ENCODE measurements around the gene TFDP2.
"Not testable (repeated sequence)": the region's sequence is repeated elsewhere in the genome, so short reads cannot be mapped to it uniquely, and the experiment has no call there.

The TFDP2 gene

GRCh38 chr3:141914311-141914710 lies 235.0 kb downstream of the TFDP2 start:
- DNase-seq: no peak

- peak; percentile 64 for DNase-seq
Measured at GRCh38 chr3:141913150-141913811, 236.1 kb downstream of the TFDP2 start.

DNA sequence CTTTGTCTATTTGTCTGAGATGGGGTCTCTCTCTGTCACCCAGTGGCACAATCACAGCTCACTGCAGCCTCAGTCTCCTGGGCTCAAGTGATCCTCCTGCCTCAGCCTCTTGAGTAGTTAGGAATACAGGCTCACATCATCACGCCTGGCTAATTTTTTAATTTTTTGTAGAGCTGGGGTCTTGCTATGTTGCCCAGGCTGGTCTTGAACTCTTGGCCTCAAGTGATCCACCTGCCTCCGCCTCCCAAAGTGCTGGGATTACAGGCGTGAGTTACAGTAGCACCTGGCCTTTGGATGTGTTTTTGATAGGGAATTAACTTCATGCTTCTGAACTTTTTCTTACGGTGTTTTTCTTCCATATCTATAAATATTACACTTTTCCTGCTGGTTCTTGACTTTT lies 239.4 kb downstream of the TFDP2 start:
- DNase-seq: not testable (repeated sequence)

- no peak for DNase-seq
Measured at GRCh38 chr3:141909408-141909807, 239.9 kb downstream of the TFDP2 start.

GRCh38 chr3:141905129-141905528 lies 244.2 kb downstream of the TFDP2 start:
- no peak for DNase-seq

- DNase-seq: no peak
Measured at GRCh38 chr3:141904203-141904602, 245.1 kb downstream of the TFDP2 start.

DNA sequence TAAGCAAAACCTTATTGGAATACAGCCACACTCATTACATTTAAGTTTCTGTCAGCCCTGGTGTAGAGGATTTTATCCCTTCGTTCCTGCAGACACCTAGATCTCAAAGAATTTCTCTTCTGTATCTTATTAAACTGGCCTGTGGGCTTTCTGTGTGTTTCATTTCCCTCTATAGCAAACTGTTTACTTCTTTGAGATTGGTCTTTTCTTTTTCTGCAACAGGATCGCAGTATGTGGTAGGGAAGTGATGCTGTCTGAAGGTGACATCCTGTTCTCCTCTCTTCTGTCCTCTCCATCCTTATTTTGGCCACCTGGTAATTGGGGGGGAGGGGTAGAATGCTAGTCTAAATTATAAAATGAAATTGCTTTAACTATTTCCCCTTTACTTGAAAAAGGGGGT lies 247.4 kb downstream of the TFDP2 start:
- no peak for DNase-seq

GRCh38 chr3:141900343-141900742 lies 249.0 kb downstream of the TFDP2 start:
- no peak for DNase-seq

- DNase-seq: no peak
Measured at GRCh38 chr3:141898908-141899307, 250.4 kb downstream of the TFDP2 start.

DNA sequence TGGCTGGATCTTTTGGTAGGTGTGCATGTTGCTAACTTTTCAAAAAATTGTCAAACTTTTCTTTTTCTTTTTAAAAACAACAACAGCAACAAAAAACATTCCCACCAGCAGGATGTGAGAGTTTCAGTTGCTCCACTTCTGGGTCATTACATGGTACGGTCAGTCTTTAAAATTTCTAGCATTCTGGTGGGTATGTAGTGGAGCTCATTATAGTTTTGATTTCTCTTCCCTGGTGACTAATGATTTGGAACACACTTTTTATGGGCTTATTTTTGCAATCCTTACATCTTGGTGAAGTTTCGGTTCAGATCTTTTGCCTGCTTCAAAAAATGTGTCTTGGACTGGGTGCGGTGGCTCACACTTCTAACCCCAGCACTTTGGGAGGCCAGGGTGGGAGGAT lies 253.6 kb downstream of the TFDP2 start:
- no peak for DNase-seq

DNA sequence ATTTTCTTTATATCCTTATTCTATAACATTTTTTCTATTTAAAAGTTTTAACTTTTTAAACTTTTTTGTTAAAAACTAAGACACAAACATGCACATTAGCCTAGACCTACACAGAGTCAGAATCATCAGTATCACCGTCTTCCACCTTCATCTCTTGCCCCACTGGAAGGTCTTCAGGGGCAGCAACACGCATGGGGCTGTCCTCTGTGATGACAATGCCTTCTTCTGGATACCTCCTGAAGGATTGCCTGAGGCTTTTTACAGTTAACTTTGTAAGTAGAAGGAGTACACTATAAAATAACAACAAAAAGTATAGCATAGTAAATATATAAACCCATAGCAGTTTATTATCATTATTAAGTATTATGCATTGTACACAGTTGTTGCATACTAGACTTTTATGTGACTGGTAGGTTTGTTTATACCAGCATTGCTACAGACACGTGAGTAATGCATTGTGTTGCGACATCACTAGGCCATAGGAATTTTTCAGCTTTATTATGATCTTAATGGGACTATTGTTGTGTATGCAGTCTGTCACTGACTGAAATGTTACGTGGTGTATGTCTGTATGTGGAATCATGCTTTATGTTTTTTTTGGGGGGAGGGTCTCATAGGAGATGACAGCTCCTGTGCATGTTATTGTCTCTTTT lies 254.7 kb downstream of the TFDP2 start:
- no peak for DNase-seq
